HG03432 (cell line): ENCODE results near the gene CDK17.
"Not testable (repeated sequence)": the region's sequence is repeated elsewhere in the genome, so short reads cannot be mapped to it uniquely, and the experiment has no call there.

Source experiments
- ATAC-seq: cut with Tn5 transposase; IDR thresholded peaks from one replicate; pipeline ENCODE4 v1.9.1; 2021; ENCODE audit warnings: mild to moderate bottlenecking, moderate library complexity; ENCODE audit not compliant: unreplicated experiment

Gene CDK17

GRCh38 chr12:96399919-96400630 lies at the start of gene CDK17:
TSS of gene CDK17 (minus strand) at chr12:96400439. CDS start at chr12:96334836, 65,603 bp downstream.
- peak; percentile 59 for ATAC-seq

- no peak for ATAC-seq
These were observed 48.1 kb upstream of the CDK17 start for GRCh38 chr12:96448300-96448699.

- ATAC-seq, result no peak
These were observed 47.0 kb upstream of the CDK17 start for GRCh38 chr12:96447256-96447655.

GRCh38 chr12:96445691-96446583 lies 45.7 kb upstream of the CDK17 start:
- ATAC-seq, result peak; percentile 99

GRCh38 chr12:96444399-96444798 lies 44.2 kb upstream of the CDK17 start:
- ATAC-seq, result no peak

GRCh38 chr12:96442906-96443305 lies 42.7 kb upstream of the CDK17 start:
- ATAC-seq, result no peak

GRCh38 chr12:96441816-96442215 lies 41.6 kb upstream of the CDK17 start:
- ATAC-seq, result no peak

GRCh38 chr12:96438330-96438729 lies 38.1 kb upstream of the CDK17 start:
- no peak for ATAC-seq

GRCh38 chr12:96437171-96437445 lies 36.9 kb upstream of the CDK17 start:
- ATAC-seq, result no peak

- ATAC-seq, result no peak
These were observed 36.3 kb upstream of the CDK17 start for GRCh38 chr12:96436366-96437170.

- peak; percentile 85 for ATAC-seq
These were observed 33.9 kb upstream of the CDK17 start for GRCh38 chr12:96434107-96434506.

- ATAC-seq, result not testable (repeated sequence)
These were observed 32.5 kb upstream of the CDK17 start for GRCh38 chr12:96432496-96433321.

- no peak for ATAC-seq
These were observed 30.8 kb upstream of the CDK17 start for GRCh38 chr12:96431067-96431466.

- no peak for ATAC-seq
These were observed 27.1 kb upstream of the CDK17 start for GRCh38 chr12:96427269-96427729.

- no peak for ATAC-seq
These were observed 25.7 kb upstream of the CDK17 start for GRCh38 chr12:96425951-96426350.

GRCh38 chr12:96425321-96425720 lies 25.1 kb upstream of the CDK17 start:
- peak; percentile 76 for ATAC-seq

GRCh38 chr12:96424601-96425000 lies 24.4 kb upstream of the CDK17 start:
- no peak for ATAC-seq

- ATAC-seq, result no peak
These were observed 22.0 kb upstream of the CDK17 start for GRCh38 chr12:96422192-96422591.

GRCh38 chr12:96421014-96421413 lies 20.8 kb upstream of the CDK17 start:
- ATAC-seq, result no peak

- ATAC-seq, result no peak
These were observed 20.1 kb upstream of the CDK17 start for GRCh38 chr12:96420277-96420835.
